Kidney capillary endothelial cell (primary cell): ENCODE results near the gene ANKRD16.
A peak's percentile ranks its signal among the peaks of the same experiment; 100 is the strongest.
"Not testable (repeated sequence)": the region's sequence is repeated elsewhere in the genome, so short reads cannot be mapped to it uniquely, and the experiment has no call there.

Experiments used
- DNase-seq: peaks from one replicate; pipeline ENCODE4 v3.0.0-alpha.2; 2018; ENCODE audit warnings: low spot score

The ANKRD16 gene

GRCh38 chr10:5903563-5903962 lies 13.9 kb upstream of the ANKRD16 start:
- DNase-seq: no peak

- no peak for DNase-seq
Observed at GRCh38 chr10:5902511-5903274, 13.0 kb upstream of the ANKRD16 start.

GRCh38 chr10:5900247-5900646 lies 10.6 kb upstream of the ANKRD16 start:
- DNase-seq: no peak

GRCh38 chr10:5898163-5898562 lies 8.5 kb upstream of the ANKRD16 start:
- DNase-seq: no peak

- DNase-seq: no peak
Observed at GRCh38 chr10:5897504-5897903, 7.8 kb upstream of the ANKRD16 start.

GRCh38 chr10:5897053-5897340 lies 7.3 kb upstream of the ANKRD16 start:
- DNase-seq: no peak

GRCh38 chr10:5896208-5897052 lies 6.7 kb upstream of the ANKRD16 start:
- no peak for DNase-seq

- DNase-seq: no peak
Observed at GRCh38 chr10:5895804-5896203, 6.1 kb upstream of the ANKRD16 start.

- no peak for DNase-seq
Observed at GRCh38 chr10:5895365-5895764, 5.7 kb upstream of the ANKRD16 start.

- DNase-seq: no peak
Observed at GRCh38 chr10:5894873-5895272, 5.2 kb upstream of the ANKRD16 start.

- DNase-seq: no peak
Observed at GRCh38 chr10:5894403-5894802, 4.7 kb upstream of the ANKRD16 start.

GRCh38 chr10:5893321-5893720 lies 3.6 kb upstream of the ANKRD16 start:
- no peak for DNase-seq

GRCh38 chr10:5892007-5892406 lies 2.3 kb upstream of the ANKRD16 start:
- DNase-seq: no peak

GRCh38 chr10:5891009-5891408 lies 1.3 kb upstream of the ANKRD16 start:
- DNase-seq: no peak

GRCh38 chr10:5890452-5890915 lies 791 bp upstream of the ANKRD16 start:
- peak; percentile 11 for DNase-seq

- peak; percentile 20 for DNase-seq
Observed at GRCh38 chr10:5888843-5889623, 660 bp downstream of the ANKRD16 start.

- DNase-seq: no peak
Observed at GRCh38 chr10:5888351-5888750, 1.3 kb downstream of the ANKRD16 start.

GRCh38 chr10:5887641-5888040 lies 2.1 kb downstream of the ANKRD16 start:
- no peak for DNase-seq

GRCh38 chr10:5887029-5887428 lies 2.7 kb downstream of the ANKRD16 start:
- no peak for DNase-seq

GRCh38 chr10:5885619-5886018 lies 4.1 kb downstream of the ANKRD16 start:
- no peak for DNase-seq

GRCh38 chr10:5882961-5883360 lies 6.7 kb downstream of the ANKRD16 start:
- no peak for DNase-seq

GRCh38 chr10:5877041-5877440 lies 12.7 kb downstream of the ANKRD16 start:
- not testable (repeated sequence) for DNase-seq
